K562 (cell line): ENCODE measurements around the gene LRP1B.

Experiments
- NFYB ChIP-seq: IDR thresholded peaks from 2 replicates; pipeline ENCODE4 v1.6.1; 2011; ENCODE audit warnings: mild to moderate bottlenecking, moderate library complexity; ENCODE audit not compliant: insufficient read length; ENCODE audit errors: extremely low read depth
- TF ChIP-seq, protein P1 (sequence below): sonication (generic); formaldehyde crosslinking; IDR thresholded peaks from 2 replicates; pipeline ENCODE4 v1.8.1; 2023; ENCODE audit warnings: mild to moderate bottlenecking, missing genetic modification reagents

DNA sequence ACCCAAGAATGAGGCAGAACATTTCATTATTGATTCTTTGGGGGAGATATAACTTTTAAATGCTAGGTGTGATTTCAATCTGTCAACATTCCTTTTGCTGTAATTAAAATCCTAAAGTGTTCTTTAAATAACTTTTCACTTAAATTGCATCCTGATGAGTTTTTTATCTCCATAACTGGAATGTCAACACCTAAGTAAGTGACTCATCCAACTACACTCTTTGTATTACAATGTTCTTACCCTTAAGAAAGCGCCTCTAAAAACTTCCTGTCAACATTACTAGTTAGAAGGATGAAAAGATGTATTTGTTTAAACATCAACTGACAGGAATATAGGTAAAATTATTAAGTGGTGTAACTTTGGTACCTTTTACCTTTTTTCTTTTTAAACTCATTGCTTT is 1657.0 kb downstream of the LRP1B start:
- TF ChIP-seq, protein P1, sequence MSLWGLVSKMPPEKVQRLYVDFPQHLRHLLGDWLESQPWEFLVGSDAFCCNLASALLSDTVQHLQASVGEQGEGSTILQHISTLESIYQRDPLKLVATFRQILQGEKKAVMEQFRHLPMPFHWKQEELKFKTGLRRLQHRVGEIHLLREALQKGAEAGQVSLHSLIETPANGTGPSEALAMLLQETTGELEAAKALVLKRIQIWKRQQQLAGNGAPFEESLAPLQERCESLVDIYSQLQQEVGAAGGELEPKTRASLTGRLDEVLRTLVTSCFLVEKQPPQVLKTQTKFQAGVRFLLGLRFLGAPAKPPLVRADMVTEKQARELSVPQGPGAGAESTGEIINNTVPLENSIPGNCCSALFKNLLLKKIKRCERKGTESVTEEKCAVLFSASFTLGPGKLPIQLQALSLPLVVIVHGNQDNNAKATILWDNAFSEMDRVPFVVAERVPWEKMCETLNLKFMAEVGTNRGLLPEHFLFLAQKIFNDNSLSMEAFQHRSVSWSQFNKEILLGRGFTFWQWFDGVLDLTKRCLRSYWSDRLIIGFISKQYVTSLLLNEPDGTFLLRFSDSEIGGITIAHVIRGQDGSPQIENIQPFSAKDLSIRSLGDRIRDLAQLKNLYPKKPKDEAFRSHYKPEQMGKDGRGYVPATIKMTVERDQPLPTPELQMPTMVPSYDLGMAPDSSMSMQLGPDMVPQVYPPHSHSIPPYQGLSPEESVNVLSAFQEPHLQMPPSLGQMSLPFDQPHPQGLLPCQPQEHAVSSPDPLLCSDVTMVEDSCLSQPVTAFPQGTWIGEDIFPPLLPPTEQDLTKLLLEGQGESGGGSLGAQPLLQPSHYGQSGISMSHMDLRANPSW (CRISPR knock-in tag) = no peak
- TF ChIP-seq NFYB = no peak
